ENCODE measurements around the gene RNF19B. TPM values are rescaled to one million over a fixed set of nuclear protein-coding genes. Genes with fewer than 3 reads are reported as not detected.

Gene RNF19B
- total RNA-seq, 2 donors from 2014 or later, result 10.2 to 10.3 TPM

- H3K4me1 ChIP-seq, result peaks cover 0 to 41% of the 10 kb centered on the region in 2 donors
- no peak for DNase-seq (ENCODE audit: low spot score)
- no peak overlapping the region for H3K4me3 ChIP-seq
- no peaks in the 10 kb centered on the region for H3K9me3 ChIP-seq
- no peaks in the 10 kb centered on the region for H3K27me3 ChIP-seq
- no peaks in the 10 kb centered on the region for H3K36me3 ChIP-seq
- TF ChIP-seq CTCF (IDR thresholded peaks at IDR 0.05), result no peak
- no peak overlapping the region for H3K27ac ChIP-seq
Observed at GRCh38 chr1:32960342-32960741, 4.3 kb downstream of the RNF19B start.

- no peak for DNase-seq (ENCODE audit: low spot score)
- Histone ChIP-seq H3K27me3 (no peaks in the 10 kb centered on the region), H3K36me3 (no peaks in the 10 kb centered on the region), H3K4me1 (peaks cover 0 to 41% of the 10 kb centered on the region in 2 donors), H3K9me3 (no peaks in the 10 kb centered on the region), H3K4me3 (no peak overlapping the region), H3K27ac (no peak overlapping the region)
- TF ChIP-seq CTCF (IDR thresholded peaks at IDR 0.05), result no peak
Observed at GRCh38 chr1:32958827-32959226, 5.8 kb downstream of the RNF19B start.

- no peaks in the 10 kb centered on the region for H3K36me3 ChIP-seq
- H3K4me1 ChIP-seq, result peaks cover 0 to 25% of the 10 kb centered on the region in 2 donors
- no peak for TF ChIP-seq CTCF (IDR thresholded peaks at IDR 0.05)
Observed at GRCh38 chr1:32957017-32957416, 7.6 kb downstream of the RNF19B start.

GRCh38 chr1:32954168-32954567, 10.4 kb downstream of the RNF19B start:
- DNase-seq (ENCODE audit: low spot score), result no peak
- peaks cover 0 to 8% of the 10 kb centered on the region in 2 donors for H3K4me1 ChIP-seq
- H3K27ac ChIP-seq, result no peak overlapping the region
- no peaks in the 10 kb centered on the region for H3K9me3 ChIP-seq
- H3K36me3 ChIP-seq, result no peaks in the 10 kb centered on the region
- H3K27me3 ChIP-seq, result no peaks in the 10 kb centered on the region
- TF ChIP-seq CTCF (IDR thresholded peaks at IDR 0.05), result no peak
- no peak overlapping the region for H3K4me3 ChIP-seq

More at GRCh38 chr1:32957017-32957416, 7.6 kb downstream of the RNF19B start:
- no peak overlapping the region for H3K4me3 ChIP-seq
- no peaks in the 10 kb centered on the region for H3K9me3 ChIP-seq
- no peak overlapping the region for H3K27ac ChIP-seq
- H3K27me3 ChIP-seq, result no peaks in the 10 kb centered on the region
- no peak for DNase-seq (ENCODE audit: low spot score)

DNA sequence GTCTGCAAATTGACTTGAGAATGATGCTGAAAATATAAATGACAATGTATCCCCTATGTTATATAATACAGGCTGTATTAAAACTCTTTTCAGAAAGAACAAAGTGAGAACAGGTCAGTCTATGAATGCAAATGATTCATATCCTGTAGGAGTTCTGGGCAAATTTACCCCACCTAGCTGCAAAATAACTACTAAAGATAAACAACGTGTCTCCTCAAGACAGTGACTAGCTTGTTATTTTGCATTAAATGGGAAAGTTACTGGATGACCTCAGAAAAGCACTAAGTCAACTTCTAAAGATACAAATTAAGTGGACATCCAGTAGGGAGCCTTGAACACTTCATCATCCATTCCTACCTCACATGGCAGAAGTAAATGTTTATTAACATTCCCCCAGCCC, 11.1 kb downstream of the RNF19B start:
- no peak overlapping the region for H3K27ac ChIP-seq
- H3K36me3 ChIP-seq, result no peaks in the 10 kb centered on the region
- peaks cover 0 to 10% of the 10 kb centered on the region in 2 donors for H3K4me1 ChIP-seq
- no peak for TF ChIP-seq CTCF (IDR thresholded peaks at IDR 0.05)
- no peaks in the 10 kb centered on the region for H3K27me3 ChIP-seq
- no peak for DNase-seq (ENCODE audit: low spot score)
- no peaks in the 10 kb centered on the region for H3K9me3 ChIP-seq
- no peak overlapping the region for H3K4me3 ChIP-seq

DNA sequence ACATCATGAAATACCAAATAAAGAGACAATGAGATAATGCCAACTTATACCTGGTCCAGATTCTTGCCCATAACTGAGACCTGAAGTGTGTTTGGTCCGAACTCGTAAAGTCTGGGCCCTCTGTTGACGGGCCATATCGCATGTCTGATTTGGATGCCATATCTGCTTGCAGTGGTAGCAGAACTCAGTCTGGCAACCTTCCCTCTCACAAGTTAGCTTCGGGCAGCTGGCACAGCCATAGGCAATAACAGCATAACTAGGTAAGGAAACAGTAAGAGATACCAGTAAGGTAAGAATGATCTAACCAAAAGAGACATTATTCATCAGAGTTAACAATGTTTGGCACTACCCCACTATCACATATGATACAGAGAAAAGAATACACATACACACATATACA, 15.1 kb downstream of the RNF19B start:
- H3K4me1 ChIP-seq, result peaks cover 0 to 10% of the 10 kb centered on the region in 2 donors
- DNase-seq (ENCODE audit: low spot score), result no peak
- no peak for TF ChIP-seq CTCF (IDR thresholded peaks at IDR 0.05)
- no peak overlapping the region for H3K4me3 ChIP-seq
- H3K27ac ChIP-seq, result no peak overlapping the region
- peaks cover 20% of the 10 kb centered on the region for H3K36me3 ChIP-seq
- H3K9me3 ChIP-seq, result no peaks in the 10 kb centered on the region
- H3K27me3 ChIP-seq, result no peaks in the 10 kb centered on the region

Data from right atrium auricular region (tissue), 2 donors.